GM20431 (cell line): ENCODE measurements around the gene NT5C3A.
"Not testable (repeated sequence)": the region's sequence is repeated elsewhere in the genome, so short reads cannot be mapped to it uniquely, and the experiment has no call there.

Experiments
- in situ Hi-C: fragments of 300-500 bp; cut with MseI, MboI; formaldehyde crosslinking; loops from one replicate; pipeline ENCODE4 v1.15.0; 2020; ENCODE audit warnings: low sequenced_read_pairs; ENCODE audit not compliant: unreplicated experiment

NT5C3A gene

DNA sequence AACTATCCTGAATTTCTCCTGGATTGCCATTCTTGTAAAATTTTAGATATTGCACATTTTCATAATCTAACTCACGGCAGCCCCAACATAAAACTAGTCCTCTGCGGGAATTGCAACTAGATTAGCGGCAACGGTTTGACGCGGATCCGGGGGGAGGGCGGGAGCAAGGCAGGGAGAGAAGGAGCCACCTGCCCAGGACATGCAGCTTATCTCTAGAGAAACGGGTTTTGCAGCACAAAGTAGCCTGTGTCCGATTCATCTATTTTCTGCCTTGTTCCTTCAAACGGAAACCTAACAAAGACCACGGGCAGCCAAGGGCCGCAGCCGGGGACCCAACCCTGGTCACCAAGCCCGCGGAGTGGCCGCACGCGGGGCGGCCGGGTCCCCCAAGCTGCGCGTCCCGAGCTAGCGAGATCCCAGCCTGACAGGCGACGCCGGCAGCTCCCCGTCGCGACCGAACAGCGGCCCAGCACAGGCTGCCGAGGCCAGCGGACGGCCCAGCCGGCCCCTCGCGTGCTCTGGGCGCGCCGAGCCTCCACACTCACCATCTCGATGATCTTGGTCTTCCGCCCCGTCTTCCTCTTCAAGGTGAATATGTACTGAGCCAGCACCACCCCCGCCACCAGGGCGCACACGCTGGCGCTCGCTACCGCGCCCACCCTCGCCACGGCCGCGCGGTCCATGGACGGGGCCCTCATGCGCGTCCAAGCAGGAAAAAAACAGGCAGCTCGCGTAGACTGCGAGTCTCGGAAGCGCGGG, at the start of gene NT5C3A:
NT5C3A (minus strand) TSS at position 754 of the 759 bp plus-strand sequence; CDS start at position 683, 71 bp downstream.
- in situ Hi-C loops: no loop called here

DNA sequence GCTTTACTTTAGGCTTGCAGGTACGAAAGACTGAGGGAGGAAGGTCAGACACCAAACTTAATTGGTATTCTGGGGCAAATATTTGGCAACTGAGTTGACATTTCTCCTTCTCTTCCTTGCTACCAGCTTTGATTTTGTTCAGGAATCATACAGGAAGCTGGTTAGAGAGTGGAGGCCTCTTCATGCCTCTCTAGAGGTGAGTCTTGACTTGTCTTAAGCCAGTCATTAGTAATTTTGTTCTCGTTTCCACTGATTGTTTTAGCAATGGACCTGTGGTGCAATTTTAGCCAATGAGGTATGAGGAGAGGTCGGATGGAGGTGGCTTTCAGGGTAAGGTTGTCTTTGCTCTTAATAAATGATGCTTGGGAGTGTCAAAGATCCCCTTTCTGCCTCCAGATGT, 49.0 kb upstream of the NT5C3A start:
- in situ Hi-C loops: no loop called here

DNA sequence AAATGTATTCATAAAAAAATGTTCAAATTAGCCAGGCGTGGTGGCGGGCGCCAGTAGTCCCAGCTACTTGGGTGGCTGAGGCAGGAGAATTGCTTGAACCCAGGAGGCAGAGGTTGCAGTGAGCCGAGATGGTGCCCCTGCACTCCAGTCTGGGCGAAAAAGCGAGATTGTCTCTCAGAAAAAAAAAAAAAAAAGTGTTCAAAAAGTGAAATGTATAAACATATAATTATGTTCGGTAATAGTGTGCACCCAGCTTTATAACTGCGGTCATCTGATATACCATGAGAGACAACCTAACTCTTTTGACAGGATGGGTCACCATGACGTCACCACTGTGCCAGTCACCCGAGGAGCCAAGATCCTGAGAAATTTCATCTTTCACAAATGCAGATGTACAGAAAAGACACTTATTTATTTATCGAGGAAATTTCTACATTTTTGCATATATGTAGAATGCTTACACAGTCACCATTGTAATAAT, 47.2 kb upstream of the NT5C3A start:
- in situ Hi-C loops: no loop called here

DNA sequence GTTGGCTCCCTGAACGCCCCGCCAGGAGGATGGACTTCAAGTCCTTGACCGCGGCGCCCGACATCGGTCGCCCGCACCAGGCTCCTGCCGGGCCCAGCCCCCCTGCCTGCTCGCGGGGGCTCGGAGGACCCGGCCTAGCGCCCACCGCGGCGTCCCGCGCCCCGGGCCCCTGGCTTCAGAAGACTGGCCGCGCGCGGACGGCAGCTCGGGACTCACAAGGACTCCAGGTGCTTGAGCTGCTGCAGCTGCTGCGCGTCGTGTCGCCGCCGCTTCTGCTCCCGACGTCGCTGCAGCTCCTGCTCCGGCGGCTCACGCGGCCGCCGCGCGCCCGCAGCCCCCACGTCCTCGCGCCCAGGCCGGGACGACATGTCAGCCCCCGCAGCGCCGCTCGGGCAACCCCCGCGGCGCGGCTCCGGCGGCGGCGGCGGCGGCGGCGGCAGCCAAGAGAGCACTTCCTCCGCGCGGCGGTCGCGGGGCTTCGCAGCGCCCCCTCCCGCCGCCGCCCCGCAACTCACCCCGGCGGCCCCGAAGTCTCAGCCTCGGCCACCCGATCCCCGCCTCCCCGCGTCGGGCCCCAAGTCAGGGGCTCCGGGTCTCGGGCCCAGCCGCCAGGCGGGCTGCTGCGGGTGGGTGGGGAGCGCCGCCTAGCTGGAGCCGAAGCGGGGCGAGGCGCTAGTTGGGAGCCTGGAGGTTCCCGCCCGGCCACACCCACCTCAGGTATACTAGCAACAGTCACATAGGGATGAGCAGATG, 46.6 kb upstream of the NT5C3A start, which contains the start of gene RP9:
RP9 (minus strand) TSS at position 400 of the 753 bp plus-strand sequence; CDS start at position 368, 32 bp downstream.
- in situ Hi-C loops: no loop called here

DNA sequence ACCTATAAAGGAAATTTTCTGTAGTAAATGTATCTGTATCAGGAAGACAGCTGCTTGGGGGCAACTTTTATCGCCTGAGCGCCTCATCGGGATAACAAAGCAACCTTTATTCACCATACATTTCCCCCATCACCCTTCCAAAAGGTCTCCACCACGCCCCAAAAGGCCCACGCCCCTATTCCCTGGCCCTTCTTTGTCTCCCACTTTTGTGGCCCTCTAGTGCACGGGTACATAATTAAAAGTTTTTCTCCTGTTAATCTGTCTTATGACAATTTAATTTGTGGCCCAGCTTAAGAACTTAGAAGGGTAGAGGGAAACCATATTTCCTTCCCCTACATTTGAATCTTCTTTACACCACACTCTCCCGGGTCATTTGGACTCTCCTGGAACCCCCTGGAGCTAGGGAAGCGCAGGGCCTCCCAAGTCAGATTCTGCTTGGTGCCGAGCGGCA, 46.0 kb upstream of the NT5C3A start:
- in situ Hi-C loops: no loop called here

DNA sequence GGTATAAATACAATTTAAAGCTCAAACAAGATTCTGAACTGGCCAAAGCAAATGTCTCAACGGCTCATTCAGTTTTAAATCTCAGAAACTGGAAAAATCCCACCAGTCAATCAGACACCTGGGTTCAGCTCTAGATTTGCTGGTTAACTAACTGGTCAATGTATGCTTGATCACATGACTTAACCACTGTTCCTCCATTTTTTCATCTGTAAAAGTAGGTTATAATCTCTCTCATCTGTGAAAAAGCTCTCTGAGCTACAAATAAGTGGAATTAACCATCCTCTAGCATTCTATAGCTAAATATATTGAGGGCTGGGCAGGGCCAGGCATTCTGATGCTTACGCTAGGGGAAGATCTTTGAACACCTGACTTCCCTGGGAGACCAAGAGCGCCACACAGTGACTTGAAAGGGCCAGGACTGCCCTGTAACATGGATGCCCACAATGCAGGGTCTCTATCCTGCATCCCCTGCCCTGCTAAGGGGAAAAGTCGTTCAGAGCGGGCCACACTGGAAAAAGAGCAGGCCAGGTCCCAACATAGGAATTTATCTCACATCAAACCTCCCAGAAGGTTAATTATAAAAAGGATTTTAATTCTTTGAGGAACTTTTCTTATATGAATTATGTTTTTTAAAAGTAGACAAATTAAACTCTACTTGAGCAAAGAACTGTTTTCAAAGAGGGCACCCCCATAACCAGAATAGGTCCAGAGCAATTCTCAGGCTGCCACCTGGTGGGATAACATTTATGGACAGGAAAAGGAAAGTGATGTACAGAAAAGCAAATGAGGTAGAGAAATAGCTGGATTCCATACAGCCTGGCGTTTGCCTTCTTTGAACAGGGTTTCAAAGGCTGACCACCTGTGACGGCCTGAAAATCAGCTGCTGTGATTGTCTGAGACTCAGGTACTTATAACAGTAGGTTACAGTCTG, 44.8 kb upstream of the NT5C3A start:
- in situ Hi-C loops: no loop called here

DNA sequence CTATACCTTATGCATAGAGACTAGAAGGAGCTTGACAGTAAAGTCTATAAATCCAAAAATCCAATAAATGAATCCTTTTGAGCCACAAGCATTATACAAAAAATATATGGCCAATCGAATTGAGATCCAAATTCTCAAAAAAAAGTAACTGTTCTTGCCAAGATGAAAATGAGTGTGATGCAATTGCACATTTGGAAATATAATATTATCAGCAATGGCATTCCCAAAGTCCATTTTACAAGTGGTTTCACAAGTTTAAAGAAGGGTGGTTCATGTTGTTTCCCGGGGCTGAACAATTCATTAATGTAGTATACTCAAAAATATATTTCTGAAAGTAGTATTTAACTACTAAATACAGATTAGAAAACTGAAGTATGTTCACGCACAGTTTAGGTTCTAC, 39.3 kb upstream of the NT5C3A start:
- in situ Hi-C loops: no loop called here

DNA sequence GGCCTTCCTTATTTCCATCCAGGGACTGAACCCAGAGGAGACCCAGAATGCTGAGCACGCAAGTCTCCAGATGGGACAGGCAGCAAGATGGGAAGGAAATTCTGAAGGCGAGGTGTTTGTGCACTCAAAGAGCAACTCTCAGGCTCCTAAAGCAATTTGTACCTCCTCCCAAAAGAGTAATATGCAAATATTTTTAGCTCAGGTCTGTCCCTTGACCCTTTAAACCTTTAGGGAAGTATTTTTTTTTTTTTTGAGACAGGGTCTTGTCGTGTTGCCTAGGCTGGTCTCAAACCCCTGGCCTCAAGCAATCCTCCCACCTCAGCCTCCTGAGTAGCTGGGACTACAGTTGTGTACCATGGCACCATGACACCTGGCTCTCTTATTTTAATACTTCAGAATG, 38.2 kb upstream of the NT5C3A start:
- in situ Hi-C loops: no loop called here

DNA sequence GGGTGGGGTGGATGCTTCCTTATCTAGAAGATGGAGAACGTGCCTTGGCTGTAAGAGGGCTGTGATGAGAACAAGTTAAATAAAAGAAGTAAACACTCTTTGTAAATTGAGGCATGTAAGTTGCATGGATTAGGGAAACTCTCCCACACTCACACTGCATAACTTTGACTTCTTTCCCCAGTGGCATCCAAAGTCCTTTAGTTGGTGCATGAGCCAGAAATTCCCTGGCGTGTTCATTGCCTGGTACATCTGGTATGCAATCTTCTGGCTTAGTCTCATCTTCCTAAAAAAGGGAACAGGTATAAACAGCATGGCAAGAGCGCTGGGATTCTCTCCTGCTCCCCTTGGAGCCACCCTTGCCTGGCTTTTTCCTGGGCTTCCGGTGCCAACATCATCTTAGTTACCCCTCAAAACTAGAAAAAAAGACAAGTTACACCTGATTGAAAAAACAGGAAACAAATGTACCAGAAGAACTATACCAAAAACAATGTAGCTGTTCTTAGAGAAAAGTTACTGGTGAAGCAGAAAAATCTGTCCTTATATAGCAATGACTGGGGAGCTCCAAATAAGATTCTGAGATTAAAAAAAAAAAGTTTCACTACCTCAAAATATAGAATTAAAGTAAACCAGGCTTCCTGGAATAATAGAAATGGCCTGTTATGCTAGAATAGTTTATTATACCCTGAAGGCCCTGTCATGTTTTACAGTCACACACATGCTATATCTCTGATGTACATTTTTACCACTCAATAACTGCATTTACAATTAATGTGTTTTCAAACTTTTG, 36.8 kb upstream of the NT5C3A start:
- in situ Hi-C loops: no loop called here

DNA sequence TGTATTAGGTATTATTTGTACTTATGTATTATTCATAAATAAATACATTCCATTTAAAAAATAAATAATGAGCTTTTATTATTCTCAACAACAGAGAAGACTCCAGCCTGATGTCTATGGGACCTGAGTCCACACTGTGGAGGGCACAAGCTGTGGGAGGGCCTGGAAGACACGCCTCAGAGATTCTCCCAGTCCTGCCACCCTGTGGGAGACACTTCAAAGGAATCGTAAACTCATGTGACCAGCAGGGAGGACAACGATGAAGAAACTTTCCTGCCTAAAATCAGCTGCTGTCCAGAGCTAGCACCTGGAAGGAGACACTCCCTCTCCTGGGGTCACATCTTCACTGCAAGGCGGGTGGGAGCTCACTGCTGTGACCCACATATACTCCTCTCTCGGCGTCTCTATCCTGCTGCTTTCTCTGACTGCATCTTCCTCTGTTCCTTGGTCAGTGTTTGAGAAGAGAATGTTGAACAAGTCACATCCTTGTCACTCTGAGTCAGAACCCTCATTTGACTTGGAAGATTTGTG, 32.2 kb upstream of the NT5C3A start:
- in situ Hi-C loops: not testable (repeated sequence)

DNA sequence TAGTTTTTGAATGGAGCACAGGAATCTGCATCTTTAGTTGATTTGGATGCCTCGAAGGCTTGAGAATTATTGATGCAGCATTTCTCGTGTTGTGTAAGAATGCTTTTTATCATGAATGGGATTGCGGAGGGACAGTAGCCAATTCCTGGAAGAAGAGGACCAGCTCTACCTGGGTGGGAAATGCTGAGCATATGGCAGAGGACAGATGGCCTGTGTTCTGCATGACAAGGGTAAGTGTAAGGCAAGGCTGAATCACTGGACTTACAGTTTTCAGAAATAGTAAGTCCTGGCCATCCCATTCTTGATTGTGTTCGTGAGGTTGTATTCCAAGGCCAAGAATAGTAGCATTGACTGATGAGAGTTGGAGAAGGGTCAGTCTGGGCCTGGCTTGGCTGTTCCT, 30.7 kb upstream of the NT5C3A start:
- in situ Hi-C loops: no loop called here

DNA sequence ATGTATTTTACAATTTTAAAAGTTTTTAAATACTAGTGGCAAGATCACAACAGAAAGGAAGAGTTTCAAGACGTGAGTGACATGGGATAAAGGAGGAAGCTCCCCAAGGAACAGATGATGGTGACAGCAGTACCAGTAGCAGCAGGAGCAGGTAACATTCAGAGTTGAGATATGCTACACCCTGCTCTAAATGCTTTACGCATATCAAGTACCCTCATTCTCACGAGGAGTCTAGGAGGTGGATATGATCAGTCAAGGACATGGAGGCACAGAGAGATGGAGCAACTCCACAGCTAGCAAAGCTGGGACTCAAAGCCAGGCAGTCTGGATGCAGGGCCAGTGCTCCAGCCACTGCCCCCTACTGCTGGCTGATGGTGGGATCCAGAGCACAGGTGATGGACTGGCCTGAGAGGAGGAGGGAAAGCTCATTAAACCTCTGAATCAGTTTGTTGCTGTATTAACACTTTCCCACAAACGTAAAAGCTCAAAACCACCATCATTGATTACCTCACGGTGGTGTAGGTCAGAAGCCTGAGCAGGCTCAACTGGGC, 29.1 kb upstream of the NT5C3A start:
- in situ Hi-C loops: no loop called here

DNA sequence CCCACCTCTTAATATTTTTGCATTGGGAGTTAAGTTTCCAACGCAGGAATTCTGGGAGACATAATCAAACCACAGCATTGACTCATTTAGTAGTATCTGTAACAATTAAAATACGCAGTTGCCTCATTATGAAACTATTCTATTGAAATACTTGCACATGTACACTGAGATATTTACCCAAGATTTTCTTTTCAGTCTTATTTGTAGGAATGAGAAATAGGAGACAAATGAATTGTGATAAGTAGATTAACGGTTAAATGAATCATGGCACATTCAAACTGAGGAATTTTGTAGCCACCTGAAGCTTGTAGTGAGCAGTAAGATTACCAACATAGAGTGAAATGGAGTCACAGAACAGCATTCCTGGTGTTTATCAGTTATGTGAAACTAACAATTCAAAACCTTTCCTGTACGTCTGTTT, 28.5 kb upstream of the NT5C3A start:
- in situ Hi-C loops: no loop called here

DNA sequence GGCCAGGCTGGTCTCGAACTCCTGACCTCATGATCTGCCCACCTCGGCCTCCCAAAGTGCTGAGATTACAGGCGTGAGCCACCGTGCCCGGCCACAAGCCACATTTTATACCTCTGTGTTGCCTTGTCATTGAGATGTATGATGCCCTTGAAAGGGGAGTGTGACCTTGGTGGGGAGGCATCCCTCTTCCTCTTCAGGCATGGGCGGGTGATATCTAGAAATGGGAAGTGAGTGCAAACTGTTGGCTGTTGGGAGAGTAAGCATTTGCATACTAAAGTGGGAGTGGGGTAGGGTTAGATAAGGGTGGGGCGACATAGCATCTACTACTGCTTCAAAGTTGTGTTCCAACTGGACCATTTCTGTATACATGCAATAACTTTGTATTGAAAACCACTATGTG, 26.6 kb upstream of the NT5C3A start:
- in situ Hi-C loops: no loop called here

DNA sequence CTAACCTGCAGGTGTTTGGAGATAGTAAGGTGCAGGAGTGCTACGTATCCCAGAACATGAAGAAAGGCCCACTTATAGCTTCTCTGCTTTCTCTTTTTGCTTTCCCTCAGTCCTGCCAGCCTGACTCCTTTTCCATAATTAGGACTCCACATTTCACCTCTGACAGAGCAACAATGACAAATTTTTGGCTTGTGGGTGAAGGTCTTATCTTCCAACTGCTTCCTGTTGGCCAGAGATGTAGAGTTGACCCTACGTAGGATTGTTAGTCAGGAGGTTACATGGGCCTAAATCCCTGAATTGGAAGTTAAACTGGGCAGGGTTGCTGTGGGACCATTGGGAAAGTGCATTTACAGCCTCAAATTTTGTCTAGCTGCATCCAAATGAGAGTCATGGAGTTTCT, 25.3 kb upstream of the NT5C3A start:
- in situ Hi-C loops: no loop called here

DNA sequence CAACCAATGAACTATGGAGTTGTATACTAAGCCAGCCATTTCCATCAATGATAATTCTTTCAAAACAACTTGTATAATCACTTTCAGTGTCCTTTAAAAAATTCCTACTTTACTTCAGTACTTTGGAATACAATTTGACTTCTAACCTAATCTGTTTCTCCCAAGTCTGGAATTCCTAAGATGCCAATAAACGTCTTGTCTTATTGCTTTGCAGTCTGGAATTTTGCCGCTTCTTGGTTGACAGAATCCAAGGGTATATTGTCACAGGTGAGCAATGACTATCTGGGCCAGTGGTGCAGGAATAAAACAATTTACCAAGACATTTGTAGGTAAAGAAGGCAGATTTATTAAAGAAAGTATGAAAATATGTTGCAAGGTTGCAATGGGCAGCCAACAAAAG, 24.8 kb upstream of the NT5C3A start:
- in situ Hi-C loops: no loop called here

DNA sequence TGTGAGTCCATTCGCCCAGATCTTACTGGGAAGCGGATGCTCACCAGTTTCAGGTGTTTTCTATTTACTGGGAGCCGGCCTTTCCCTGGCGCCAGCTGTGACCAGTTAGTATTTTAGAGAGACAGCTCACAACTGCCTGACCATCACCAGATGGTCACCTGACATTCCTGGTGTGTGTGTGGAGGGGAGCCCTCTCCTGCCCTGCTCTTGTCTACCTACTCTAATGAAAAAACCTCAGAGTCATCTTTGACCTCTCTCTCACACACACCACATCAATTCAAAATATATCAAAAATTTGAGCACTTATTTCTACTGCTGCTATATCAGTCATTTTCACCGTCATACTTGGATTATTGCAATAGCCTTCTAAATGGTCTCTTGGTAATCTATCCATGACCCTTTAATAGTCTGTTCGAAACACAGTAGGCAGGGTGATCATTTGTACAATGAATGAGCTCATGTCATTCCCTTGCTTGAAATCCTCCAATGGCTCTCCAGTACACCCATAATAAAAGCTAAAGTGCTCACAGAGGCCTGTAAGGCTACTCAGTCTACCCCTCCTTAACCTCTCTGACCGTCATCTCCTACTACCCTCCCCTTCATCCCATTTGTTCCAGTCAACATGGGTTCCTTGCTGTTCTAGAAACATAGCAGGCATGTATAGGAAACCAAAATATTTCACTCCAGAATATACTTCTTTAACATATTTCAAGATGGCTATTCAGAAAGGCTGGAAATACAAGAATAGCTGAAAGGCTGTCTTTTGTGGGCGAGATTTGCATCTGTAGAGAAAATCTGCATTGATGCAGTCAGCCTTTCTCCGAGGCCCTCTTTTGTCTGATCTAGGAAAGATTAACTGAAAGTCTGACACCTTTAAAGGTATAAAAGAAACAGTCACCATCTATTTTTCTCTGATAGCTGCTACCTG, 17.5 kb upstream of the NT5C3A start:
- in situ Hi-C loops: no loop called here

DNA sequence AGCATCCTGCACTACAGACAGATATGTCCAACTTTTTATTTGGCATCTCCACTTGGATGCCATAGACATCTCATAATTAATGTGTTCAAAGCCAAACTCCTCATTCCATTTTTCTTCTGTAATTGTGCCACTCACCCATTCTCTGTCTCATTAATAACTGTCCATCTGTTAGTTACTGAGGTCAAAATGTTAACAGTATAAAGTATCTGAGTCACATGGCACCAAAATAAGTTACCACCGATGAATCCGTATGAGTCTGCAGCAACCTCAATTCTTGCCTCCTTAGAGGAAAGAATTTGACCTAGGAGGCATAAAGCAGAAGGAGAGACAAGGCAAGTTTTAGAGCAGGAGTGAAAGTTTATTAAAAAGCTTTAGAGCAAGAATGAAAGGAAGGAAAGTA, 16.5 kb upstream of the NT5C3A start:
- in situ Hi-C loops: no loop called here
